IMR-90 (cell line): ENCODE data around the gene TOMM20L. TPM values are rescaled to one million over a fixed set of nuclear protein-coding genes. Genes with fewer than 3 reads are reported as not detected.
A peak's percentile ranks its signal among the peaks of the same experiment; 100 is the strongest.

ENCODE experiments used
- ATAC-seq: fragments of 200-7000 bp; cut with Tn5 transposase; 2 replicates; pipeline ENCODE4 v1.9.1; 2020; ENCODE audit warnings: low read depth, mild to moderate bottlenecking, moderate library complexity
- BruUV-seq: library from RNA; stranded (reverse); fragments of 400-500 nt; replicated peaks from 2 replicates; lab custom pipeline; 2021; lab: Mats Ljungman, UMichigan
- CTCF ChIA-PET: fragments of 300-600 bp; formaldehyde crosslinking; extraction: SDS; loops from one replicate; lab custom pipeline; 2021; ENCODE audit warnings: antibody characterized with exemption; lab: Yijun Ruan, JAX
- POLR2A ChIA-PET: fragments of 300-600 bp; sonication (Branson Sonifier 250); formaldehyde crosslinking; loops from one replicate; lab custom pipeline; 2022; ENCODE audit warnings: antibody characterized with exemption; ENCODE audit not compliant: unreplicated experiment; lab: Charles Lee
- DNase-seq: peaks from one replicate; pipeline ENCODE4 v3.0.0; 2013
- H2AFZ ChIP-seq: replicated peaks from 2 replicates; pipeline ENCODE3; 2013; ENCODE audit warnings: low read length, mild to moderate bottlenecking; ENCODE audit not compliant: poor library complexity
- H2AK5ac ChIP-seq: 2 replicates; pipeline ENCODE4 v1.6.1; 2013; ENCODE audit warnings: low read depth, low read length, inconsistent platforms
- H2AK9ac ChIP-seq: replicated peaks from 2 replicates; pipeline ENCODE3; 2013; ENCODE audit warnings: mild to moderate bottlenecking, low read depth, low read length, moderate library complexity; ENCODE audit not compliant: poor library complexity
- H2BK120ac ChIP-seq: 2 replicates; pipeline ENCODE4 v1.6.1; 2013; ENCODE audit warnings: low read depth, low read length, inconsistent platforms
- H2BK15ac ChIP-seq: 3 replicates; pipeline ENCODE4 v1.6.1; 2013; ENCODE audit warnings: low read depth, low read length, inconsistent platforms
- H2BK20ac ChIP-seq: 2 replicates; pipeline ENCODE4 v1.6.1; 2013; ENCODE audit warnings: low read depth, mild to moderate bottlenecking, inconsistent platforms, low read length, moderate library complexity
- H2BK5ac ChIP-seq: 2 replicates; pipeline ENCODE4 v1.6.1; 2013; ENCODE audit warnings: mild to moderate bottlenecking, low read depth, low read length, inconsistent platforms; ENCODE audit not compliant: poor library complexity, severe bottlenecking
- H3K14ac ChIP-seq: replicated peaks from 2 replicates; pipeline ENCODE4 v1.6.1; 2013; ENCODE audit warnings: low read depth, low read length, inconsistent platforms
- H3K18ac ChIP-seq: 2 replicates; pipeline ENCODE4 v1.6.1; 2013; ENCODE audit warnings: low read depth, low read length, control low read depth
- H3K23ac ChIP-seq: 2 replicates; pipeline ENCODE4 v1.6.1; 2013; ENCODE audit warnings: low read depth, low read length, inconsistent platforms
- H3K27ac ChIP-seq: 2 replicates; pipeline ENCODE4 v1.5.1; 2013; ENCODE audit warnings: mild to moderate bottlenecking, control low read depth, low read length; ENCODE audit not compliant: insufficient read depth
- H3K27me3 ChIP-seq: 2 replicates; pipeline ENCODE4 v1.6.1; 2013; ENCODE audit warnings: low read length; ENCODE audit not compliant: control insufficient read depth, insufficient read depth
- H3K36me3 ChIP-seq: 2 replicates; pipeline ENCODE4 v1.6.1; 2013; ENCODE audit warnings: low read length, mixed read lengths; ENCODE audit not compliant: control insufficient read depth, insufficient read depth
- H3K4ac ChIP-seq: 2 replicates; pipeline ENCODE4 v1.6.1; 2013; ENCODE audit warnings: low read depth, low read length, inconsistent platforms
- H3K4me1 ChIP-seq: 2 replicates; pipeline ENCODE4 v1.6.1; 2013; ENCODE audit warnings: low read length, mixed read lengths; ENCODE audit not compliant: control insufficient read depth, insufficient read depth
- H3K4me2 ChIP-seq: 2 replicates; pipeline ENCODE4 v1.6.1; 2013; ENCODE audit warnings: low read depth, mild to moderate bottlenecking, control low read depth, low read length, moderate library complexity
- H3K4me3 ChIP-seq: 2 replicates; pipeline ENCODE4 v1.5.1; 2013; ENCODE audit warnings: low read depth, mild to moderate bottlenecking, control low read depth, low read length, moderate library complexity; ENCODE audit not compliant: insufficient read depth
- H3K56ac ChIP-seq: 2 replicates; pipeline ENCODE4 v1.6.1; 2013; ENCODE audit warnings: low read length, inconsistent platforms; ENCODE audit not compliant: insufficient read depth; ENCODE audit errors: extremely low read depth
- H3K79me1 ChIP-seq, 2 experiments: 2 replicates each; pipeline ENCODE4 v1.6.1; 2013; ENCODE audit warnings: low read length in 2 of 2, inconsistent platforms in 1 of 2, low read depth in 1 of 2
- H3K9ac ChIP-seq: 2 replicates; pipeline ENCODE4 v1.6.1; 2013; ENCODE audit warnings: low read depth, low read length, control low read depth
- H3K9me1 ChIP-seq: 2 replicates; pipeline ENCODE4 v1.6.1; 2013; ENCODE audit warnings: low read length, inconsistent platforms; ENCODE audit not compliant: insufficient read depth
- H3K9me3 ChIP-seq: 2 replicates; pipeline ENCODE4 v1.6.1; 2013; ENCODE audit warnings: low read length; ENCODE audit not compliant: control insufficient read depth, insufficient read depth
- H4K20me1 ChIP-seq: 2 replicates; pipeline ENCODE4 v1.6.1; 2013; ENCODE audit warnings: low read length, inconsistent platforms; ENCODE audit not compliant: insufficient read depth
- H4K5ac ChIP-seq: 2 replicates; pipeline ENCODE4 v1.6.1; 2013; ENCODE audit warnings: mild to moderate bottlenecking, low read depth, low read length, control low read depth
- H4K8ac ChIP-seq, 2 experiments: 2 replicates each; pipeline ENCODE4 v1.6.1; 2013; ENCODE audit warnings: low read depth in 2 of 2, low read length in 2 of 2, control low read depth in 1 of 2, inconsistent platforms in 1 of 2
- H4K91ac ChIP-seq: 2 replicates; pipeline ENCODE4 v1.6.1; 2013; ENCODE audit warnings: low read depth, low read length, inconsistent platforms; ENCODE audit not compliant: insufficient read depth
- CEBPB ChIP-seq: IDR thresholded peaks from 2 replicates; pipeline ENCODE4 v1.6.1; 2012; ENCODE audit warnings: low read depth, low read length, improper control_type of control experiment
- SMC3 ChIP-seq: fragments of 150-350 bp; IDR thresholded peaks from 2 replicates; pipeline ENCODE4 v1.6.1; 2016; ENCODE audit warnings: low read depth, mild to moderate bottlenecking, antibody characterized with exemption, low read length, moderate library complexity
- WGBS, 2 experiments: methylation state at CpG; one replicate each; pipeline versions ENCODE4 v1.1.5 to v1.1.7; 2013; ENCODE audit warnings: missing lambda C conversion rate in 2 of 2; ENCODE audit not compliant: insufficient read length in 1 of 2; ENCODE audit errors: extremely low coverage in 2 of 2; 5-methylcytosine and 5-hydroxymethylcytosine counted together
- dilution Hi-C: fragments of 300-500 bp; cut with HindIII; formaldehyde crosslinking; loops from one replicate; pipeline ENCODE4 v1.14.3; 2018; ENCODE audit warnings: low sequenced_read_pairs; ENCODE audit not compliant: unreplicated experiment
- in situ Hi-C: fragments of 300-500 bp; cut with MboI; formaldehyde crosslinking; loops from 3 replicates; pipeline ENCODE4 v1.14.3; 2019; ENCODE audit warnings: low sequenced_read_pairs, inconsistent platforms, mixed read lengths
- intact Hi-C: fragments of 100-400 bp; cut with micrococcal nuclease; formaldehyde crosslinking; loops from 2 replicates; pipeline ENCODE4 v1.10.0; 2022
- polyA plus RNA-seq, 3 experiments: library from polyadenylated mRNA; depleted of rRNA; stranded (reverse); fragments of >200 nt; gene quantifications; 2 replicates each; pipeline ENCODE4 v1.2.3, GENCODE V29; 2012; ENCODE audit warnings: low replicate concordance in 1 of 3
- total RNA-seq: library from RNA; depleted of rRNA; stranded (reverse); fragments of >200 nt; gene quantifications from 2 replicates; pipeline ENCODE4 v1.2.3, GENCODE V29; 2012

The TOMM20L gene
- total and polyA plus RNA-seq, 2 of the 4 experiments (the other 2 are of a cell fraction) = not detected

GRCh38 chr14:58398895-58399294 is 3.2 kb downstream of the TOMM20L start:
- Histone ChIP-seq H4K5ac (no peak overlapping the region), H3K27me3 (no peaks in the 10 kb centered on the region), H3K4ac (no peak overlapping the region), H2AK5ac (no peak overlapping the region), H3K79me1 (no peaks in the 10 kb centered on the region), H3K36me3 (no peaks in the 10 kb centered on the region), H4K20me1 (no peaks in the 10 kb centered on the region), H2AK9ac (no peak overlapping the region), H3K4me1 (peaks cover 2% of the 10 kb centered on the region; the same call in 1 of the 2 replicates), H3K4me2 (no peak overlapping the region), H2BK5ac (no peak overlapping the region), H2BK120ac (no peak overlapping the region), H3K23ac (no peak overlapping the region), H3K18ac (no peak overlapping the region), H4K91ac (no peak overlapping the region), H3K4me3 (no peak overlapping the region), H2AFZ (no peak overlapping the region), H3K14ac (no peak overlapping the region), H3K9me1 (peaks cover 6% of the 10 kb centered on the region; the same call in 1 of the 2 replicates), H3K27ac (no peak overlapping the region), H3K9me3 (no peaks in the 10 kb centered on the region), H2BK20ac (no peak overlapping the region), H3K56ac (no peak overlapping the region), H2BK15ac (no peak overlapping the region), H4K8ac (no peak overlapping the region), H3K9ac (no peak overlapping the region)
- in situ Hi-C loops (loop anchor here (25.0 kb wide), 1 partner anchor 287 kb away; no protein-coding TSS in a partner anchor), intact Hi-C loops (loop anchor here (10.0 kb wide), 1 partner anchor 294 kb away; no protein-coding TSS in a partner anchor), dilution Hi-C loops (no loop called here)
- WGBS, 2 experiments = 73% methylated on average over 3 of the region's 3 CpGs; no CpG with 5 or more reads in 1 of the 2 experiments
- POLR2A ChIA-PET = no interaction called here
- ATAC-seq (no peak), DNase-seq (no peak)
- CTCF ChIA-PET = no interaction called here
- no peak for TF ChIP-seq SMC3
- TF ChIP-seq CEBPB = peak; percentile 69
- no TSS peak for BruUV-seq
